AG10803 (cell line): ENCODE measurements around the gene CNTNAP2.

Experiments used
- DNase-seq: peaks from one replicate; pipeline ENCODE4 v3.0.0; 2010; ENCODE audit warnings: low read depth
- H3K4me3 ChIP-seq: 2 replicates; pipeline ENCODE4 v1.5.1; 2011; ENCODE audit warnings: mild to moderate bottlenecking, low read length, control low read depth
- CTCF ChIP-seq: conservative IDR thresholded peaks from 2 replicates; pipeline ENCODE4 v1.5.1; 2011; ENCODE audit warnings: mild to moderate bottlenecking, low read length, control low read depth, inconsistent platforms

The CNTNAP2 gene

GRCh38 chr7:147060070-147060469 lies 943.5 kb downstream of the CNTNAP2 start:
- TF ChIP-seq CTCF: no peak
- H3K4me3 ChIP-seq: no peak overlapping the region
- DNase-seq: no peak

- no peak for DNase-seq
- TF ChIP-seq CTCF: no peak
- H3K4me3 ChIP-seq: no peak overlapping the region
These were observed 946.3 kb downstream of the CNTNAP2 start for GRCh38 chr7:147062897-147063296.

GRCh38 chr7:147068842-147069241 lies 952.2 kb downstream of the CNTNAP2 start:
- H3K4me3 ChIP-seq: no peak overlapping the region
- no peak for TF ChIP-seq CTCF
- DNase-seq: no peak

- no peak for TF ChIP-seq CTCF
- no peak overlapping the region for H3K4me3 ChIP-seq
- DNase-seq: no peak
These were observed 953.2 kb downstream of the CNTNAP2 start for GRCh38 chr7:147069771-147070170.

GRCh38 chr7:147070886-147071285 lies 954.3 kb downstream of the CNTNAP2 start:
- DNase-seq: peak; percentile 31
- no peak for TF ChIP-seq CTCF
- no peak overlapping the region for H3K4me3 ChIP-seq

- DNase-seq: no peak
- no peak for TF ChIP-seq CTCF
- no peak overlapping the region for H3K4me3 ChIP-seq
These were observed 954.9 kb downstream of the CNTNAP2 start for GRCh38 chr7:147071536-147071935.

GRCh38 chr7:147078312-147078711 lies 961.7 kb downstream of the CNTNAP2 start:
- TF ChIP-seq CTCF: no peak
- no peak overlapping the region for H3K4me3 ChIP-seq
- no peak for DNase-seq
